DND-41 (cell line): ENCODE measurements around the gene DPYSL3.

Experiments
- EZH2 ChIP-seq: IDR thresholded peaks from 3 replicates; pipeline ENCODE4 v1.6.1; 2012; ENCODE audit warnings: borderline replicate concordance, low read depth, mild to moderate bottlenecking, moderate library complexity, low read length, inconsistent platforms; ENCODE audit not compliant: severe bottlenecking
- TF ChIP-seq, protein P1 (sequence below): IDR thresholded peaks from 2 replicates; pipeline ENCODE4 v1.5.1; 2012; ENCODE audit warnings: borderline replicate concordance, low read length, moderate library complexity, mild to moderate bottlenecking; ENCODE audit not compliant: poor library complexity, severe bottlenecking; ENCODE audit errors: extremely low read depth

- TF ChIP-seq, protein P1, sequence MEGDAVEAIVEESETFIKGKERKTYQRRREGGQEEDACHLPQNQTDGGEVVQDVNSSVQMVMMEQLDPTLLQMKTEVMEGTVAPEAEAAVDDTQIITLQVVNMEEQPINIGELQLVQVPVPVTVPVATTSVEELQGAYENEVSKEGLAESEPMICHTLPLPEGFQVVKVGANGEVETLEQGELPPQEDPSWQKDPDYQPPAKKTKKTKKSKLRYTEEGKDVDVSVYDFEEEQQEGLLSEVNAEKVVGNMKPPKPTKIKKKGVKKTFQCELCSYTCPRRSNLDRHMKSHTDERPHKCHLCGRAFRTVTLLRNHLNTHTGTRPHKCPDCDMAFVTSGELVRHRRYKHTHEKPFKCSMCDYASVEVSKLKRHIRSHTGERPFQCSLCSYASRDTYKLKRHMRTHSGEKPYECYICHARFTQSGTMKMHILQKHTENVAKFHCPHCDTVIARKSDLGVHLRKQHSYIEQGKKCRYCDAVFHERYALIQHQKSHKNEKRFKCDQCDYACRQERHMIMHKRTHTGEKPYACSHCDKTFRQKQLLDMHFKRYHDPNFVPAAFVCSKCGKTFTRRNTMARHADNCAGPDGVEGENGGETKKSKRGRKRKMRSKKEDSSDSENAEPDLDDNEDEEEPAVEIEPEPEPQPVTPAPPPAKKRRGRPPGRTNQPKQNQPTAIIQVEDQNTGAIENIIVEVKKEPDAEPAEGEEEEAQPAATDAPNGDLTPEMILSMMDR, result no peak
- TF ChIP-seq EZH2, result no peak
These were observed 137.7 kb downstream of the DPYSL3 start for GRCh38 chr5:147372191-147372590.
